ENCODE results near the gene USH2A.

GRCh38 chr1:216332462-216332861 is 90.8 kb downstream of the USH2A start:
- TF ChIP-seq CTCF (IDR thresholded peaks at IDR 0.05) (no peak), EZH2 (IDR thresholded peaks at IDR 0.05) (no peak)
